NCI-H2171 (cell line): Measurements from ENCODE around the gene PALLD.
"Not testable (repeated sequence)": the region's sequence is repeated elsewhere in the genome, so short reads cannot be mapped to it uniquely, and the experiment has no call there.

Experiments used
- DNase-seq: peaks from one replicate; lab custom pipeline; 2025; lab: John Stamatoyannopoulos, UW

PALLD gene

GRCh38 chr4:168908093-168908492, 411.2 kb downstream of the PALLD start:
- no peak for DNase-seq

DNA sequence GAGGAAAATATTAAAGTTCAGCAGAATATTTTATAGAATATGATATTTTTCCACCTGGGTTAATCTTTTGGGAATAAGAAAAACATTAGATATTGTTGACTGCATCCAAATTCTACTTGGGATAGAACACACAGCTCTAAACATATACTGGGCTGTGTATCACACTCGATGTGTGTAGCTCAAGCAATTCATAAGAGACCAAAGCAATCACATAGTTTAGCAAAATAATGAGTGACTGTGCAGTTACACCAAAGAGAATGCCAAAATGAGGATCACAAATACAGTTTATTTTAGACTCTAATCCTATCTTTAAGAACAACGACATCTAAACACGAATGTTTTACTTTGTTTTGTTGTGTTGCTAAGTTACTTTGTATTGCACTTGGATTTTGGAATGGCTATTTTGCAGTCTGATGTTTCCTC, 412.0 kb downstream of the PALLD start:
- no peak for DNase-seq

GRCh38 chr4:168914095-168914494, 417.2 kb downstream of the PALLD start:
- no peak for DNase-seq

GRCh38 chr4:168917138-168917779, 420.4 kb downstream of the PALLD start:
- no peak for DNase-seq

- DNase-seq = no peak
Measured at GRCh38 chr4:168919706-168920324, 423.0 kb downstream of the PALLD start.

DNA sequence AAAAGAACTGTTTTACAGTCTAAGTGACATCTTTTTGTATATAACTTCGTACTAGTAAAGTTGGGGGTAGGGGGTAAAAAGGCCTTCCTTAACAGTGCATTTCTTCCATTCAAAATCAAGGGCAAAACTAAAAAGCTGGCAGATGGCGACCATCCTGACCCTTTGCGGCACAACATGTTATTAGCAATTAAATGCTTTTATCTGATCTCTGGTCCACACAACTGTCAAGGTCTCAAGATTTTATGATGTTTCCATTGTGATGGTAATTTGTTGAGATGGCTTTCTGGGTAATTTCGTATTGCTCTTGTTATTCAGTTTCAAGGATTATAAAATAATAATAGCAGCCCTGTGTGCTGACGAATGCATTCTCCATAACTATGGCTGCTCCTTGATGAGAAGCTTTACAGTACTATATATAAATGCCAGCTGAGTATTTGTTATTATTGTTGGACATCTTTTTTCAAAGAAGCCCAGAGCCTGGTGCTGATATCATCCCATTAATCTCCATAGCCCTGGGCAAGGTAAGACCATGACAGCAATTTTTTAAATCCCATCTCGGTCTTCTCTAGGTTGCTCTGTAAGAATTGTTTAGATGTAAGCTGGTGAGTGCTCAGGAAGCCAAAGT, 423.7 kb downstream of the PALLD start:
- DNase-seq = no peak

- DNase-seq = peak; percentile 18
Measured at GRCh38 chr4:168923526-168924194, 426.8 kb downstream of the PALLD start.

- no peak for DNase-seq
Measured at GRCh38 chr4:168924667-168925066, 427.8 kb downstream of the PALLD start.

DNA sequence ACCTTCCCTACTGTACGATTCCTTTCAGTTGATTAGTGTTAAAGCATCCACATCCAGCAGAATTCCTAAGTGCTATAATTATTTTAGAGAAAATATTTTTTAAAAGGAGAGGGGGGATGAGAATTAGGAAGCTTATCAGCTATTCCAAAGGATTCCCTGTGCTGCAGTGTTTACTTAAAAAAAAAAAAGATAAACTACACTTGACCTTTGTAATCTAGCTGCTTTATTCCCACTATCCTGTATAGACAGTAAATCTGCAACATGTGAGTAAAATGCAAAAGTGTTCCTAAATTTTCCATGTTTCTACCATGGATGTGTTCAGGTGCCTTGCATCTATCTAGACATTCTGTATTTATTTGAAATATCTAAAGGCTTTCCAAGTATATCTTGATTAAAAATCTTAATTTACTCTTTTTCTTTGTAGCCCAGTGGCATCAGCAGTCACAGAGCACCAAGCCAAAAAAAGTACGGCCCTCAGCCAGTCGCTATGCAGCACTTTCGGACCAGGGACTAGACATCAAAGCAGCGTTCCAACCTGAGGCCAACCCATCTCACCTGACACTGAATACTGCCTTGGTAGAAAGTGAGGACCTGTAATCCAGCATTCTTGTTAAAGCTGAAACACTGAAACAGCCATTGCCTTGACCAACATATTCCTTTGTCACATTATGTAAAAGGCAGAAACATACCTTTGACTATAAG, 429.1 kb downstream of the PALLD start:
- DNase-seq = no peak

GRCh38 chr4:168928346-168928745, 431.5 kb downstream of the PALLD start:
- DNase-seq = no peak

DNA sequence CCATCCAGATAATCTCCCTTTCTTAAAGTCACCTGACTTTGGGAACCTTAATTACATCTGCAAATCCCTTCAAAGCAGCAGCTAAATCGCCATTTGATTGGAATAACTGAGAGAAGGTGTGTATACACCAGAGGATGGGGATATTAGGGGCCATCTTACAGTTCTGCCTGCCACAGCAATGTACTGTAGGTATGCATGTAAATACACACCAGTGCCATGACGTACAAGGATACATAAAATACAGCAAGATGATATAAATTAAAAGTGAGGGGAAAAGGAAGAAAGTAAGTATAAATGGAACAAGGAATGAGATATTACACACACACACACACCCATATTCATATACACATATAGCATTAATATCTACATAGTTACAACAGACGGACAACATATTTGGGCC, 432.0 kb downstream of the PALLD start:
- no peak for DNase-seq

DNA sequence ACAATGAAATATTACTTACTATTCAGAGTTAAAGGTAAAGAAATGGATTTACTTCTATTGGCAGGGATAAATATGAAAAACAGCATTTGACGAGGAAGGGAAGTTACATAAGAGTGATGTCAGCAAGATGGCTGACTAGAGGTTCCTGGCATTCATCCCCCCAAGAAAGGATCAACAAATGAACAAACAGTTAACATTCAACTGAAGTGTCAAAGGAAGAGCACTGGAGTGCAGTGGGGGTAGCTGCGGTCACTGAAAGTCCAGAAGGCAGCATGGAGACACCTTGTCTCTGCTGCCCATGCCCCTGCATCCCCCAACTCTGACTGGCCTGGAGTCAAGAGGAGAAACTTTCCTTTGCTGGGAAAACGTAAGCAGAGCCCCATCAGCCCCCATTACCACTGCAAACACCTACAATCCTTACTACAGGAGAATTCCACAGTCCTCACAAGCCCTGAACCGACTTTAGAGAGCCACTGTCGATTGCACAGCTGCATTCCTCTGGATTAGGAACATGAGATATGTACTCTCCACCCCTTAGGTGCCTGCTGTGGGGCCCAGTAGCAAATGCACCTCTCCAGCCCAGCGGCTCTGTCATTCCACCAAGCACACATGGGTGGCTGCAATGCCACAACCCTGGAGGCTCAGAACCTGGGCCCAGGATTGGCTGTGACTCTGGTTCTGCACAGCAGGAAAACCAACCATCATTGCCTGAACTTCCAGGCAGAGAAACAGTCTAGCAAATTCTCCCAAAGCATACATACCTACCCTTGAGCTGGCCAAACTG, 433.8 kb downstream of the PALLD start:
- no peak for DNase-seq

DNA sequence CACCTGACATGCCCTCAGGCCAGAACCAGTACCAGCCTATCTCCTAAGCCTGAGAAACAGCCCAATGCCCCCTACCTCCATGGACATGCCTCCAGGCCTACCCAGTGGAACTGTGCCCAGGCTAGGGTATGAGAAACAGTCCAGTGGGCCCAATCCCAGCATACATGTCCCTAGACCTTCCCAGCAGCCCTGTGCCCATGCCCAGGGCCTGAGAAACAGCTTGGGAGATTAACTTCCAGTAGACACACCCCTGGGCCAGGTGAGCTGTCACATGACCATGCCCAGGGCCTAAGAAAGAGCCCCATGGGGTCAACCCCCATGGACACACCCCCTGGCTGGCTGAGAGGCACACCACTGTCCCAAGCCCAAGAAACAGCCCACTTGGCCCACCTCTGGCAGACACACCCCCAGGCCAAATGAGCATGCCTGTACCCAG, 434.4 kb downstream of the PALLD start:
- no peak for DNase-seq

GRCh38 chr4:168932138-168932537, 435.3 kb downstream of the PALLD start:
- DNase-seq = no peak

- no peak for DNase-seq
Measured at GRCh38 chr4:168933423-168933822, 436.6 kb downstream of the PALLD start.

DNA sequence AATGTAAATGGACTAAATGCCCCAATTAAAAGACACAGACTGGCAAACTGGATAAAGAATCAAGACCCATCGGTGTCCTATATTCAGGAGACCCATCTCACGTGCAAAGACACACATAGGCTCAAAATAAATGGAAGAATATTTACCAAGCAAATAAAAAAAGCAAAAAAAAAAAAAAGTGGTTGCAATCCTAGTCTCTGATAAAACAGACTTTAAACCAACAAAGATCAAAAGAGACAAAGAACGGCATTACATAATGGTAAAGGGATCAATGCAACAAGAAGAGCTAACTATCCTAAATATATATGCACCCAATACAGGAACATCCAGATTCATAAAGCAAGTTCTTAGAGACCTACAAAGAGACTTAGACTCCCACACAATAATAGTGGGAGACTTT, 440.6 kb downstream of the PALLD start:
- not testable (repeated sequence) for DNase-seq

DNA sequence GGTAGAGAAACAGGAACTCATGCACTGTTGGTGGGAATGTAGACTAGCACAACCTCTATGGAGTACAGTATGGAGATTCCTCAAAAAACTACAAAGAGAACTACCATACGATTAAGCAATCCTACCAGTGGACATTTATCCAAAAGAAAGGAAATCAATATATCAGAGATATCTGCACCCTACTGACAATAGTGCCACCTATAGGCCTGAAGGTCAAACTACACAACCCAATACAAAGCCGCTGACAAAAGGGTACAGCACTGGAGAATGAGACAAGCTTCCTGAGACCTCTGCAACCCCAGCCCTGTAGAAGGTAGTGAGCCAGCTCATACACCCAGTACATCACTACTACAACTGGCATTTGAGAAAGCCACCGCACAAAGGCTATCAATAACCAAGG, 446.1 kb downstream of the PALLD start:
- DNase-seq = no peak

DNA sequence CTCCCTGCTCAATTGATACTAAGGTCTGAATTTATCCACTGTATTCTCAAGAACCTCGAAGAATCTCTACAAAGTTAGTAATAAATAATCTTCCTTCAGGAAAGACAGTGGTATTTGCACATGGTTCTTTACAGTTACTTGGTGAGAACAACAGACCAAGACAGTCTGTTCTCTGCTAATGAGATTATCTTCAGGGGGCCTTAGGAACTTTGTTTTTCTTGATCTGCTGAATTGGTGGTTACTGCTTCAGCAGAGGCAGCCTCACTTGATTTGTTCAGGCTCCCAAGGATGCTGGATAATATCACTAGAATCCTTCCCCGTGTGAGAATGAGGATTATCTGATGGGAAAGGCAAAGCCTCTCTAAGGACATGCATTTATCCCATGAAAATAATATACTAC, 448.4 kb downstream of the PALLD start:
- no peak for DNase-seq

- peak; percentile 41 for DNase-seq
Measured at GRCh38 chr4:168952821-168953246, 456.0 kb downstream of the PALLD start.

DNA sequence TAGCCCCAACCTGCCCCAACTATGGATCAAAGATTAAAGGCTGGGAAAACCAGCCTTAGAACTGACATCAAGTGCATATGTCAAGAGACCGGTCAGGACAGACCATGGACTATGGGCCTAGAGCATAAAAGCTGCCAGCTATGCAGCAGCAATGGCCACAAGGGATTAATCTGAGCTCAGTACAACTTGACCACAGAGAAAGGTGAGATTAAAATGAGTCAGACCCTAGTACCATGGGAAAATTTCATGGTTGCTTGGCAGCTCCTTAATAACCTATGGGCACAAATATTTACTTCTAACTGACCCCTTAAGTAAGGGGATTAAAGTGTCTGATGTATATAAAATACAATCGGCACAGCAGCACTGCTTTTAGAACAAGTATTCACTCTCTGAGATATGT, 458.8 kb downstream of the PALLD start:
- no peak for DNase-seq

GRCh38 chr4:168960716-168961115, 463.9 kb downstream of the PALLD start:
- no peak for DNase-seq
